ENCODE data around the gene IFIT3. TPM values are rescaled to one million over a fixed set of nuclear protein-coding genes. Genes with fewer than 3 reads are reported as not detected.

IFIT3 gene
- total RNA-seq, 1 donor from 2014 or later: 1.9 TPM

DNA sequence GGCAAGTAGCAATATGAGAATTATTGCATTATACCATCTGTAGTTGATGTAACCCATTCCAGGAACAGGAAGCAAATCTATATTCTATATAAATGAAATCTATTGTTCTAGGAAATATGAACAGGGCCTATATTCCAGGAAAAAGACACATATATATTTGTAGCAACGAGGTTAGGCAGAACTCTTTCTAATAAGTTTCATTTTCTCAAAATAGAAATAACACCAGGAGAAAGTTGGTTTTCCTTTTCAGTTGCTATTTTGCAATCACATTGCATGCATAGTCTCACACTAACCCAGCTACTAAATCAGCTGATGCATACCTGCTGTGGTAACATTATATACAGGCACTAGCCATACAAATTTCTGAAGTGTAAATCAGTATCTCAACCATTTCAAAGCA is 32.2 kb upstream of the IFIT3 start:
- TF ChIP-seq, protein P1, sequence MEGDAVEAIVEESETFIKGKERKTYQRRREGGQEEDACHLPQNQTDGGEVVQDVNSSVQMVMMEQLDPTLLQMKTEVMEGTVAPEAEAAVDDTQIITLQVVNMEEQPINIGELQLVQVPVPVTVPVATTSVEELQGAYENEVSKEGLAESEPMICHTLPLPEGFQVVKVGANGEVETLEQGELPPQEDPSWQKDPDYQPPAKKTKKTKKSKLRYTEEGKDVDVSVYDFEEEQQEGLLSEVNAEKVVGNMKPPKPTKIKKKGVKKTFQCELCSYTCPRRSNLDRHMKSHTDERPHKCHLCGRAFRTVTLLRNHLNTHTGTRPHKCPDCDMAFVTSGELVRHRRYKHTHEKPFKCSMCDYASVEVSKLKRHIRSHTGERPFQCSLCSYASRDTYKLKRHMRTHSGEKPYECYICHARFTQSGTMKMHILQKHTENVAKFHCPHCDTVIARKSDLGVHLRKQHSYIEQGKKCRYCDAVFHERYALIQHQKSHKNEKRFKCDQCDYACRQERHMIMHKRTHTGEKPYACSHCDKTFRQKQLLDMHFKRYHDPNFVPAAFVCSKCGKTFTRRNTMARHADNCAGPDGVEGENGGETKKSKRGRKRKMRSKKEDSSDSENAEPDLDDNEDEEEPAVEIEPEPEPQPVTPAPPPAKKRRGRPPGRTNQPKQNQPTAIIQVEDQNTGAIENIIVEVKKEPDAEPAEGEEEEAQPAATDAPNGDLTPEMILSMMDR (IDR thresholded peaks at IDR 0.05): no peak
- intact Hi-C loops (cut with DNase I): no loop called here

DNA sequence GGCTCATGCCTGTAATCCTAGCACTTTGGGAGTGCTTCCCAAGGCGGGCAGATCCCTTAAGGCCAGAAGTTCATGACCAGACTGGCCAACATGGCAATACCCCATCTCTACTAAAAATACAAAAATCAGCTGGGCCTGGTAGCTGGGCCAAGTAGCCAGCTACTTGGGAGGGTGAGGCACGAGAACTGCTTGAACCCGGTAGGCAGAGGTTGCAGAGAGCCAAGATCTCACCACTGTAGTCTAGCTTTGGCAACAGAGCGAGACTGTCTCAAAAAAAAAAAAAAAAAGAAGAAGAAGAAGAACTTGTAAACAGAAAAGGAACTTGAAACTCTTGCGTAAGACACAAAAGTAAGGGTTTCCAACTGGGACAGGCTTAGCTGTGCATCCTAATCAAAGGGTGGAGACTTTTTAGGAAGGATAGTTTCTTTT is 31.6 kb upstream of the IFIT3 start:
- TF ChIP-seq, protein P1 (IDR thresholded peaks at IDR 0.05): no peak
- peaks cover 0 to 2% of the 10 kb centered on the region in 2 donors for H3K9me3 ChIP-seq
- H3K27me3 ChIP-seq: no peaks in the 10 kb centered on the region
- intact Hi-C loops (cut with DNase I): no loop called here
- no peak for DNase-seq (ENCODE audit: low spot score in 2 of 2)
- H3K27ac ChIP-seq: peak overlapping the region; percentile 45 to 81
- peaks cover 5 to 7% of the 10 kb centered on the region in 2 donors for H3K4me1 ChIP-seq
- peak overlapping the region in 1 of 2 donors; percentile 5 for H3K4me3 ChIP-seq
- H3K36me3 ChIP-seq: no peaks in the 10 kb centered on the region

More for the DNA sequence above, 32.2 kb upstream of the IFIT3 start:
- H3K4me1 ChIP-seq: peaks cover 5 to 7% of the 10 kb centered on the region in 2 donors
- DNase-seq (ENCODE audit: low spot score in 2 of 2): no peak
- H3K4me3 ChIP-seq: peak overlapping the region in 1 of 2 donors; percentile 5
- H3K27ac ChIP-seq: peak overlapping the region; percentile 45 to 81
- peaks cover 0 to 2% of the 10 kb centered on the region in 2 donors for H3K9me3 ChIP-seq
- no peaks in the 10 kb centered on the region for H3K36me3 ChIP-seq
- no peaks in the 10 kb centered on the region for H3K27me3 ChIP-seq

DNA sequence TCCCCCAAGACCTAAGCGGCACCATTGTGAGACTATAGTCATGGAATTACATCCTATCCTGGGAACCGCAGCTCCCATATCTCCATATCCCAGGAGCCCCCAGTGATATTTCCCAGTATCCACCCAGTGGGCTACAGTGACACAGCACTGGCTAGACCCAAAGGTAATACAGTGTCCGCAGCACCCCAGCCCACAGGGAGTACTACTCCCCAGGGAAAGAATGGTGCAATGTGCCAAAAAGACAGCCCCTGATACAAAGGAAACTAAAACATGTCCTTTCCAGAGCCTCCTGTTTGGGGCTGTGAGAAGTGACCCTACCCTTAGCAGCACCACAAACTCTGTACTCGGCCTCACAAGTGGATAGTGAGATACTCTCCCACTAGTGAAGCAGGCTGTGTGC is 30.4 kb upstream of the IFIT3 start:
- Histone ChIP-seq H3K36me3 (no peaks in the 10 kb centered on the region), H3K27me3 (no peaks in the 10 kb centered on the region), H3K4me1 (peaks cover 7% of the 10 kb centered on the region in 2 donors), H3K4me3 (no peak overlapping the region), H3K27ac (no peak overlapping the region), H3K9me3 (peaks cover 0 to 2% of the 10 kb centered on the region in 2 donors)
- intact Hi-C loops (cut with DNase I): no loop called here
- DNase-seq (ENCODE audit: low spot score in 2 of 2): no peak
- TF ChIP-seq, protein P1 (IDR thresholded peaks at IDR 0.05): no peak

DNA sequence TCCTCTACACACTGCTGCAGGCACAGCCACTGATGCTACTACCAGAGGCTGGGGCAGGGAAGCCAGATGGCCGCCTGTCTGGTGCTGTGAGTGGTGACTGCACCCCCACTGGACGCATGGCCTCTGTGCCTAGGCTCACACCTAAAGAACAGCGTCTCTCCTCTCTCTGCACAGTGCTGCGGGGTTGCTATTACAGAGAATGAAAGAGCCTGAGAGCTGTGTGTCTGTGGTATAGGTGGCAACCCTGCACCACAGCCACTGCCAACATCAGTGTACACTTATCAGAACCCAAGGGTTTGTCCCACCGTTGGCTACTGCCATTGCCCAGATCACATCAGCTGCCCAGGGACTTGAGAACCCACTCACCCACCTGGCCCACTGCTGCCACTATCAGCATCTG is 30.0 kb upstream of the IFIT3 start:
- DNase-seq (ENCODE audit: low spot score in 2 of 2): no peak
- Histone ChIP-seq H3K27me3 (no peaks in the 10 kb centered on the region), H3K9me3 (peaks cover 0 to 2% of the 10 kb centered on the region in 2 donors), H3K4me3 (no peak overlapping the region), H3K4me1 (peaks cover 7 to 11% of the 10 kb centered on the region in 2 donors), H3K36me3 (no peaks in the 10 kb centered on the region), H3K27ac (no peak overlapping the region)
- TF ChIP-seq, protein P1 (IDR thresholded peaks at IDR 0.05): no peak
- intact Hi-C loops (cut with DNase I): no loop called here

DNA sequence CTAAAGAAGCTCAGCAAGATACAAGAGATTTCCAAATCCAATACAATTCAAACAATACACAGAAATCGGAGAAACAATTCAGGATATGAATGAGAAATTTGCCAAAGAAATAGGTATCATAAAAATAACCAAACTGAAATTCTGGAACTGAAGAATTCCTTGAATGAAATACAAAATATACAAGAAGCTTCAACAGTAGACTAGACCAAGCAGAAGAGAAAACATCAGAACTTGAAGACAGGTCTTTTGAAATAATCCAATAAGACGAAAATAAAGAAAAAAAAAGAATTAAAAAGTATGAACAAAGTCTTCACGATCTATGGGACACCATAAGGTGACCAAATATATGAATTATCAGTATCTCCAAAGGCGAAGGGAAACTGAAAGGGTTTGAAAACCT is 28.8 kb upstream of the IFIT3 start:
- Histone ChIP-seq H3K27ac (no peak overlapping the region), H3K4me1 (peaks cover 11 to 21% of the 10 kb centered on the region in 2 donors)

More for the DNA sequence above, 28.8 kb upstream of the IFIT3 start:
- H3K9me3 ChIP-seq: peaks cover 0 to 2% of the 10 kb centered on the region in 2 donors
- no peaks in the 10 kb centered on the region for H3K27me3 ChIP-seq
- intact Hi-C loops (cut with DNase I): no loop called here
- DNase-seq (ENCODE audit: low spot score in 2 of 2): no peak
- H3K4me3 ChIP-seq: no peak overlapping the region
- H3K36me3 ChIP-seq: no peaks in the 10 kb centered on the region
- TF ChIP-seq, protein P1 (IDR thresholded peaks at IDR 0.05): no peak

Data from ascending aorta (tissue), 2 donors.